Thyroid gland (tissue), 4 donors: ENCODE results near the gene SOD2. TPM values are rescaled to one million over a fixed set of nuclear protein-coding genes. Genes with fewer than 3 reads are reported as not detected.

Source experiments
- DNase-seq, 2 donors: peaks; one replicate each; pipeline ENCODE4 v3.0.0-alpha.2; 2019
- H3K27ac ChIP-seq, 3 donors: fragments of 200-600 bp; sonication (generic); 1 replicate in 2 of 3; 2 replicates in 1 of 3; pipeline ENCODE4 v1.5.1; 2016 to 2019; ENCODE audit warnings: mild to moderate bottlenecking in 1 of 3, moderate library complexity in 1 of 3
- H3K27me3 ChIP-seq: fragments of 200-600 bp; sonication (generic); one replicate; pipeline ENCODE4 v1.5.1; 2019
- H3K36me3 ChIP-seq, 2 donors: fragments of 200-600 bp; sonication (generic); one replicate each; pipeline ENCODE4 v1.5.1; 2016 to 2019
- H3K4me1 ChIP-seq, 2 donors: fragments of 200-600 bp; sonication (generic); one replicate each; pipeline ENCODE4 v1.5.1; 2017 to 2019
- H3K4me3 ChIP-seq, 3 donors: fragments of 200-600 bp; sonication (generic); replicated peaks in 1 of 3; 1 replicate in 2 of 3; 2 replicates in 1 of 3; pipeline ENCODE4 v1.5.1; 2016; ENCODE audit warnings: mild to moderate bottlenecking in 1 of 3
- H3K9me3 ChIP-seq: fragments of 200-600 bp; sonication (generic); one replicate; pipeline ENCODE4 v1.5.1; 2017
- POLR2A ChIP-seq, 2 donors: fragments of 450-650 bp; IDR thresholded peaks; one replicate each; pipeline ENCODE4 v1.6.1; 2017; ENCODE audit warnings: antibody characterized with exemption in 2 of 2, mild to moderate bottlenecking in 2 of 2, moderate library complexity in 1 of 2
- WGBS, 2 donors: methylation state at CpG; one replicate each; pipeline ENCODE4 v1.1.5; 2017; 5-methylcytosine and 5-hydroxymethylcytosine counted together
- intact Hi-C: fragments of 100-400 bp; cut with DNase I; formaldehyde crosslinking; loops from one replicate; pipeline ENCODE4 v1.15.1; 2023
- total RNA-seq, 4 donors: library from RNA; depleted of rRNA; stranded (reverse); fragments of >200 nt; gene quantifications; one replicate each; pipeline ENCODE4 v1.2.3, GENCODE V29; 2016
- TF ChIP-seq, protein P1 (sequence below), 6 experiments: fragments of 200-600 bp in 3 of 6; fragments of 450-650 bp in 3 of 6; sonication (generic) in 3 of 6; IDR thresholded peaks; one replicate each; pipeline ENCODE4 v1.5.1; 2016 to 2019; ENCODE audit warnings: antibody characterized with exemption in 6 of 6, mild to moderate bottlenecking in 2 of 6, inconsistent platforms in 1 of 6, moderate library complexity in 1 of 6

Gene SOD2
- total RNA-seq, 4 donors from 2014 or later, result 132 to 601 (median 296) TPM

DNA sequence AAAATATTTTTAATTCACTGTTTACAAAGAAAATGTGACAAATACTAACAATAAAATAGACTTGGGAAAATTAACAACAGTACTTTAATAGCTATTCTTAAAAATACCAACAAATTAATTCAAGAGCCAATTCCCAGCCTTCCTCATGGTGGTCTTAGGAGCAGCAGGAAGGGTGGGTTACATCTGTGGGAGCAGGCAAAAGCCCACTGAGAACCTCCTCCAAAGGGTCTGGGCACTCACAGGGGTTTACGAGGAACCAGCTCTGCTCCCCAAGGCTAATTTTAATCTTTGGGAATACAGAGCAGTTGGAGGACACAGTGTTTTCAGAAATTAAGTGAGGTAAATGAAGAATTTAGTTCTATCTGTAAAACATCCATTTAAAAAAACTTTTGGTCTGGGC lies 10.2 kb downstream of the SOD2 start:
- whole genome bisulfite sequencing, 2 donors, result 90 to 96% methylated on average over 1 of the region's 1 CpG
- TF ChIP-seq POLR2A (IDR thresholded peaks at IDR 0.05), result no peak
- TF ChIP-seq, protein P1, sequence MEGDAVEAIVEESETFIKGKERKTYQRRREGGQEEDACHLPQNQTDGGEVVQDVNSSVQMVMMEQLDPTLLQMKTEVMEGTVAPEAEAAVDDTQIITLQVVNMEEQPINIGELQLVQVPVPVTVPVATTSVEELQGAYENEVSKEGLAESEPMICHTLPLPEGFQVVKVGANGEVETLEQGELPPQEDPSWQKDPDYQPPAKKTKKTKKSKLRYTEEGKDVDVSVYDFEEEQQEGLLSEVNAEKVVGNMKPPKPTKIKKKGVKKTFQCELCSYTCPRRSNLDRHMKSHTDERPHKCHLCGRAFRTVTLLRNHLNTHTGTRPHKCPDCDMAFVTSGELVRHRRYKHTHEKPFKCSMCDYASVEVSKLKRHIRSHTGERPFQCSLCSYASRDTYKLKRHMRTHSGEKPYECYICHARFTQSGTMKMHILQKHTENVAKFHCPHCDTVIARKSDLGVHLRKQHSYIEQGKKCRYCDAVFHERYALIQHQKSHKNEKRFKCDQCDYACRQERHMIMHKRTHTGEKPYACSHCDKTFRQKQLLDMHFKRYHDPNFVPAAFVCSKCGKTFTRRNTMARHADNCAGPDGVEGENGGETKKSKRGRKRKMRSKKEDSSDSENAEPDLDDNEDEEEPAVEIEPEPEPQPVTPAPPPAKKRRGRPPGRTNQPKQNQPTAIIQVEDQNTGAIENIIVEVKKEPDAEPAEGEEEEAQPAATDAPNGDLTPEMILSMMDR (IDR thresholded peaks at IDR 0.05), result no peak
- H3K4me3 ChIP-seq, result no peak overlapping the region
- no peaks in the 10 kb centered on the region for H3K9me3 ChIP-seq
- H3K27ac ChIP-seq, result no peak overlapping the region
- no peaks in the 10 kb centered on the region for H3K4me1 ChIP-seq
- peaks cover 31 to 38% of the 10 kb centered on the region in 2 donors for H3K36me3 ChIP-seq
- H3K27me3 ChIP-seq, result no peaks in the 10 kb centered on the region
- DNase-seq, result no peak
- intact Hi-C loops, result no loop called here

DNA sequence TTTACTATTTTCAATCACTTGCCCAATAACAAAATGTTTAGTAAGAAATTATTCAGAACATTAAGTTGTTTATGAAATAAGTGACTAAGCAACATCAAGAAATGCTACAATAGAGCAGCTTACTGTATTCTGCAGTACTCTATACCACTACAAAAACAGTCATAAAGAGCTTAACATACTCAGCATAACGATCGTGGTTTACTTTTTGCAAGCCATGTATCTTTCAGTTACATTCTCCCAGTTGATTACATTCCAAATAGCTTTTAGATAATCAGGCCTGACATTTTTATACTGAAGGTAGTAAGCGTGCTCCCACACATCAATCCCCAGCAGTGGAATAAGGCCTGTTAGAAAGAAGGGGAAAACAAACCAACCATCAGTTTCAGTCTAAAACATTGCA lies 10.7 kb downstream of the SOD2 start:
- intact Hi-C loops, result no loop called here
- Histone ChIP-seq H3K4me1 (no peaks in the 10 kb centered on the region), H3K36me3 (peaks cover 34% of the 10 kb centered on the region in 2 donors), H3K9me3 (no peaks in the 10 kb centered on the region), H3K27me3 (no peaks in the 10 kb centered on the region), H3K27ac (no peak overlapping the region), H3K4me3 (no peak overlapping the region)
- DNase-seq, result no peak
- WGBS, 2 donors, result 92 to 93% methylated on average over 3 of the region's 3 CpGs
- TF ChIP-seq POLR2A (IDR thresholded peaks at IDR 0.05), result no peak
- TF ChIP-seq, protein P1 (IDR thresholded peaks at IDR 0.05), result no peak

DNA sequence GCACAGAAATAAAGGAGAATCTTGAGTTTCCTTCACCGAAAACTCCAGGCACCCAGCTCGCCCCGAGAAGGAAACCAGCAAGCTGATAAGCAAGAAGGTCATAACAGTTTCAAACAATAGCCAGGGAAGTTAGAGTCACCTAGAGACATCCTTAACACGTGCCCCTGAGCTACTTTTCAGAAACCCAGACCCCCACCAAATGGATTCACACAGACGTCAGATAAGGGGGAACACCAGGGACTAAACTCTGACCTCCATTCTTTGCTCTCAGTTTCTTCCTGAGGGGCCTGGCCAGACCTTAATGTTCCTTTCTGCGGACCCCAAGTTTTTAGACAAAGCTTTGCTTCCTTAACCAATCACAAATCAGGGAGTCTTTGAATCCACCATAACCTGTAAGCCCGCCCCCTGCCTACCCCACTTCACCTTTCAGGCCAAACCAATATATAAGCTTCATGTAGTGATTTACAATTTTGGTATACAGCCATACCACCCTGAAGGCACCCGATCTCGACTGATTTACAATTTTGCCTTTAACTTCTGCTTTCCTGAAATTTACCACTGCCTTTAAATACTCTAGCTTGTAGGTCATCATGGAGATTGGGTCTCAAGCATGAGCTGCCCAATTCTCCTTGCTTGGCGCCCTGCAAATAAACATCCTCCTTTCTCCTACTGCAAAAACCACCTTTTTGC lies 11.7 kb downstream of the SOD2 start:
- no peak for DNase-seq
- Histone ChIP-seq H3K4me1 (no peaks in the 10 kb centered on the region), H3K4me3 (no peak overlapping the region), H3K9me3 (no peaks in the 10 kb centered on the region), H3K27ac (no peak overlapping the region), H3K36me3 (peaks cover 31 to 34% of the 10 kb centered on the region in 2 donors), H3K27me3 (no peaks in the 10 kb centered on the region)
- intact Hi-C loops, result no loop called here
- WGBS, 2 donors, result 89 to 93% methylated on average over 10 of the region's 10 CpGs
- TF ChIP-seq, protein P1 (IDR thresholded peaks at IDR 0.05), result no peak
- no peak for TF ChIP-seq POLR2A (IDR thresholded peaks at IDR 0.05)

DNA sequence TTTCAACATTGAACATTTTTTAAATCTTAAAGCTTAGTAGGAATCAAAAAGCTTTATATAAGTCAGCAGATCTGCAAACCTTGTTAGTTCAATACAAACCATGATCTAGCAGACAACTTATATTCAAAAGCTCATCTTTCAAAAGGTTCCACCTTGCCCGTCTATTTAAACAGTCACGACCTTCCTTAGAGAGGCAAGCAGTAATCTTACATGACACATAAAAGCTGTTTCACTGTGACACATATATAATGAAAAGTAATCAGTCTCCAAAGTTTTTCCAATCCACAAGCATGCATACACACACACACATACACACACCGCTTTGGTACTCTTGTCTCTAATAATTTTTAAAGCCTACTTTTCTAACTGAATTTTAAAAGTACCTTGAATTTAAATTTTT lies 12.9 kb downstream of the SOD2 start:
- intact Hi-C loops, result no loop called here
- no peak overlapping the region for H3K27ac ChIP-seq
- no peaks in the 10 kb centered on the region for H3K9me3 ChIP-seq

More for the DNA sequence above, 12.9 kb downstream of the SOD2 start:
- WGBS, 2 donors, result 86 to 91% methylated on average over 3 of the region's 3 CpGs
- no peak for TF ChIP-seq POLR2A (IDR thresholded peaks at IDR 0.05)
- TF ChIP-seq, protein P1 (IDR thresholded peaks at IDR 0.05), result no peak
- Histone ChIP-seq H3K27me3 (no peaks in the 10 kb centered on the region), H3K4me1 (no peaks in the 10 kb centered on the region), H3K4me3 (no peak overlapping the region), H3K36me3 (peaks cover 31 to 34% of the 10 kb centered on the region in 2 donors)
- DNase-seq, result no peak
